ENCODE results near the gene WNT9B. TPM values are rescaled to one million over a fixed set of nuclear protein-coding genes. Genes with fewer than 3 reads are reported as not detected.

The WNT9B gene
- total and polyA plus RNA-seq, 2 experiments from 2014 or later, result 0.17 TPM; not detected in 1

DNA sequence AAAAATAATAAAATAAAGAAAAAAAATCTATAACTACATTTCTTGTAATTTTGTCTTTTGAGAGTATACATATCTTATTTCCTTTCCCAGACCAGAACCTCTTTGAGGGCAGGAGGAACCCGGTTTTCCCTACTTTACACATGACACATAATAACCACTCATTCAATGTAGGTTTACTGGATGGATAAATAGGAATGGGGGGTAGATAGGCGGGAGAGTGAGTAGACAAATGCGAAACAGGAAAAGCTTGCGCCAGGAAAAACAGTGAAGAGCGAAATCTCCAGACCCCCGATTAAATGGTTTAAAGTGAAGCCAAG, 71.1 kb downstream of the WNT9B start (continued):
- TF ChIP-seq ZNF462 (CRISPR knock-in tag; IDR thresholded peaks at IDR 0.05) (no peak), JUNB (IDR thresholded peaks at IDR 0.05; ENCODE audit: unreplicated experiment) (no peak), EZH2 (IDR thresholded peaks at IDR 0.05; ENCODE audit: low read depth, unreplicated experiment) (no peak), EZH2phosphoT487 (IDR thresholded peaks at IDR 0.05; ENCODE audit: unreplicated experiment) (no peak)
- TF ChIP-seq, protein P1, sequence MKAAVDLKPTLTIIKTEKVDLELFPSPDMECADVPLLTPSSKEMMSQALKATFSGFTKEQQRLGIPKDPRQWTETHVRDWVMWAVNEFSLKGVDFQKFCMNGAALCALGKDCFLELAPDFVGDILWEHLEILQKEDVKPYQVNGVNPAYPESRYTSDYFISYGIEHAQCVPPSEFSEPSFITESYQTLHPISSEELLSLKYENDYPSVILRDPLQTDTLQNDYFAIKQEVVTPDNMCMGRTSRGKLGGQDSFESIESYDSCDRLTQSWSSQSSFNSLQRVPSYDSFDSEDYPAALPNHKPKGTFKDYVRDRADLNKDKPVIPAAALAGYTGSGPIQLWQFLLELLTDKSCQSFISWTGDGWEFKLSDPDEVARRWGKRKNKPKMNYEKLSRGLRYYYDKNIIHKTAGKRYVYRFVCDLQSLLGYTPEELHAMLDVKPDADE (IDR thresholded peaks at IDR 0.05), result no peak
- TF ChIP-seq, protein P2, sequence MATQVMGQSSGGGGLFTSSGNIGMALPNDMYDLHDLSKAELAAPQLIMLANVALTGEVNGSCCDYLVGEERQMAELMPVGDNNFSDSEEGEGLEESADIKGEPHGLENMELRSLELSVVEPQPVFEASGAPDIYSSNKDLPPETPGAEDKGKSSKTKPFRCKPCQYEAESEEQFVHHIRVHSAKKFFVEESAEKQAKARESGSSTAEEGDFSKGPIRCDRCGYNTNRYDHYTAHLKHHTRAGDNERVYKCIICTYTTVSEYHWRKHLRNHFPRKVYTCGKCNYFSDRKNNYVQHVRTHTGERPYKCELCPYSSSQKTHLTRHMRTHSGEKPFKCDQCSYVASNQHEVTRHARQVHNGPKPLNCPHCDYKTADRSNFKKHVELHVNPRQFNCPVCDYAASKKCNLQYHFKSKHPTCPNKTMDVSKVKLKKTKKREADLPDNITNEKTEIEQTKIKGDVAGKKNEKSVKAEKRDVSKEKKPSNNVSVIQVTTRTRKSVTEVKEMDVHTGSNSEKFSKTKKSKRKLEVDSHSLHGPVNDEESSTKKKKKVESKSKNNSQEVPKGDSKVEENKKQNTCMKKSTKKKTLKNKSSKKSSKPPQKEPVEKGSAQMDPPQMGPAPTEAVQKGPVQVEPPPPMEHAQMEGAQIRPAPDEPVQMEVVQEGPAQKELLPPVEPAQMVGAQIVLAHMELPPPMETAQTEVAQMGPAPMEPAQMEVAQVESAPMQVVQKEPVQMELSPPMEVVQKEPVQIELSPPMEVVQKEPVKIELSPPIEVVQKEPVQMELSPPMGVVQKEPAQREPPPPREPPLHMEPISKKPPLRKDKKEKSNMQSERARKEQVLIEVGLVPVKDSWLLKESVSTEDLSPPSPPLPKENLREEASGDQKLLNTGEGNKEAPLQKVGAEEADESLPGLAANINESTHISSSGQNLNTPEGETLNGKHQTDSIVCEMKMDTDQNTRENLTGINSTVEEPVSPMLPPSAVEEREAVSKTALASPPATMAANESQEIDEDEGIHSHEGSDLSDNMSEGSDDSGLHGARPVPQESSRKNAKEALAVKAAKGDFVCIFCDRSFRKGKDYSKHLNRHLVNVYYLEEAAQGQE (IDR thresholded peaks at IDR 0.05; ENCODE audit: unreplicated experiment), result no peak

Measured in GM23338 (cell line).